HEK293 (cell line): Measurements from ENCODE around the gene NEGR1.

ENCODE experiments used
- CTCF ChIP-seq: fragments of 450-650 bp; formaldehyde crosslinking; IDR thresholded peaks from 2 replicates; pipeline ENCODE4 v1.5.1; 2016; ENCODE audit warnings: missing biosample characterization, missing genetic modification characterization
- OSR2 ChIP-seq: fragments of 450-650 bp; formaldehyde crosslinking; IDR thresholded peaks from 2 replicates; pipeline ENCODE4 v1.5.1; 2016; ENCODE audit warnings: missing biosample characterization, missing genetic modification characterization
- PRDM1 ChIP-seq: fragments of 450-650 bp; formaldehyde crosslinking; IDR thresholded peaks from 2 replicates; pipeline ENCODE4; 2016; ENCODE audit warnings: missing biosample characterization, missing genetic modification characterization
- REST ChIP-seq: fragments of 450-650 bp; formaldehyde crosslinking; IDR thresholded peaks from 2 replicates; pipeline ENCODE4 v1.5.1; 2016; ENCODE audit warnings: missing biosample characterization, missing genetic modification characterization
- ZBTB11 ChIP-seq: fragments of 450-650 bp; formaldehyde crosslinking; conservative IDR thresholded peaks from 2 replicates; pipeline ENCODE4 v1.5.1; 2016; ENCODE audit warnings: low read depth, missing biosample characterization, missing genetic modification characterization
- ZBTB26 ChIP-seq: fragments of 450-650 bp; formaldehyde crosslinking; optimal IDR thresholded peaks from 2 replicates; pipeline ENCODE3; 2016; ENCODE audit warnings: missing biosample characterization, mild to moderate bottlenecking, missing genetic modification characterization
- ZNF112 ChIP-seq: fragments of 450-650 bp; formaldehyde crosslinking; IDR thresholded peaks from 2 replicates; pipeline ENCODE4 v1.5.0; 2017; ENCODE audit warnings: missing biosample characterization, missing genetic modification characterization
- ZNF114 ChIP-seq: fragments of 450-650 bp; formaldehyde crosslinking; IDR thresholded peaks from 2 replicates; pipeline ENCODE4 v1.5.0; 2017; ENCODE audit warnings: missing biosample characterization, missing genetic modification characterization
- ZNF121 ChIP-seq: fragments of 450-650 bp; formaldehyde crosslinking; IDR thresholded peaks from 2 replicates; pipeline ENCODE4 v1.5.1; 2016; ENCODE audit warnings: missing biosample characterization, missing genetic modification characterization
- ZNF610 ChIP-seq: fragments of 450-650 bp; formaldehyde crosslinking; IDR thresholded peaks from 2 replicates; pipeline ENCODE4 v1.5.1; 2016; ENCODE audit warnings: missing biosample characterization, missing genetic modification characterization, borderline replicate concordance
- ZNF843 ChIP-seq: fragments of 450-650 bp; formaldehyde crosslinking; IDR thresholded peaks from 2 replicates; pipeline ENCODE4 v1.5.1; 2016; ENCODE audit warnings: missing biosample characterization, missing genetic modification characterization
- ZSCAN30 ChIP-seq: fragments of 450-650 bp; IDR thresholded peaks from 2 replicates; pipeline ENCODE4 v1.5.1; 2018; ENCODE audit warnings: missing biosample characterization, mild to moderate bottlenecking, missing genetic modification characterization, moderate library complexity

- TF ChIP-seq ZSCAN30 (tag by site-specific recombination) (no peak), CTCF (tag by site-specific recombination) (no peak), ZBTB26 (tag by site-specific recombination) (no peak), ZBTB11 (tag by site-specific recombination) (no peak), REST (no peak), ZNF114 (tag by site-specific recombination) (no peak), ZNF843 (tag by site-specific recombination) (no peak), OSR2 (no peak), ZNF610 (tag by site-specific recombination) (no peak), ZNF121 (tag by site-specific recombination) (no peak), PRDM1 (tag by site-specific recombination) (no peak), ZNF112 (tag by site-specific recombination) (no peak)
Measured at GRCh38 chr1:71592646-71593274, 689.6 kb downstream of the NEGR1 start.
